Measurements from ENCODE around the gene CTNND2.
"Not testable (repeated sequence)": the region's sequence is repeated elsewhere in the genome, so short reads cannot be mapped to it uniquely, and the experiment has no call there.

The CTNND2 gene

GRCh38 chr5:11319836-11320580 is 584.2 kb downstream of the CTNND2 start:
- DNase-seq (ENCODE audit: low read depth, low spot score): peak; percentile 75

- DNase-seq (ENCODE audit: low read depth, low spot score): not testable (repeated sequence)
These were observed 590.6 kb downstream of the CTNND2 start for GRCh38 chr5:11313694-11314093.

- no peak for DNase-seq (ENCODE audit: low read depth, low spot score)
These were observed 592.5 kb downstream of the CTNND2 start for GRCh38 chr5:11311731-11312130.

GRCh38 chr5:11311272-11311671 is 593.0 kb downstream of the CTNND2 start:
- DNase-seq (ENCODE audit: low read depth, low spot score): no peak

GRCh38 chr5:11310158-11310557 is 594.1 kb downstream of the CTNND2 start:
- no peak for DNase-seq (ENCODE audit: low read depth, low spot score)

- DNase-seq (ENCODE audit: low read depth, low spot score): peak; percentile 49
These were observed 597.9 kb downstream of the CTNND2 start for GRCh38 chr5:11306365-11306764.

- no peak for DNase-seq (ENCODE audit: low read depth, low spot score)
These were observed 599.0 kb downstream of the CTNND2 start for GRCh38 chr5:11305245-11305644.

- no peak for DNase-seq (ENCODE audit: low read depth, low spot score)
These were observed 599.6 kb downstream of the CTNND2 start for GRCh38 chr5:11304641-11305040.

GRCh38 chr5:11302663-11303062 is 601.6 kb downstream of the CTNND2 start:
- no peak for DNase-seq (ENCODE audit: low read depth, low spot score)

GRCh38 chr5:11301171-11301570 is 603.1 kb downstream of the CTNND2 start:
- DNase-seq (ENCODE audit: low read depth, low spot score): no peak

- no peak for DNase-seq (ENCODE audit: low read depth, low spot score)
These were observed 603.5 kb downstream of the CTNND2 start for GRCh38 chr5:11300736-11301135.

GRCh38 chr5:11298877-11299276 is 605.4 kb downstream of the CTNND2 start:
- no peak for DNase-seq (ENCODE audit: low read depth, low spot score)

GRCh38 chr5:11293523-11293922 is 610.7 kb downstream of the CTNND2 start:
- peak; percentile 39 for DNase-seq (ENCODE audit: low read depth, low spot score)

GRCh38 chr5:11292648-11293356 is 611.4 kb downstream of the CTNND2 start:
- no peak for DNase-seq (ENCODE audit: low read depth, low spot score)

GRCh38 chr5:11289733-11290132 is 614.5 kb downstream of the CTNND2 start:
- DNase-seq (ENCODE audit: low read depth, low spot score): no peak

- no peak for DNase-seq (ENCODE audit: low read depth, low spot score)
These were observed 615.0 kb downstream of the CTNND2 start for GRCh38 chr5:11289208-11289607.

- no peak for DNase-seq (ENCODE audit: low read depth, low spot score)
These were observed 622.4 kb downstream of the CTNND2 start for GRCh38 chr5:11281842-11282241.

GRCh38 chr5:11277323-11277722 is 626.9 kb downstream of the CTNND2 start:
- no peak for DNase-seq (ENCODE audit: low read depth, low spot score)

- DNase-seq (ENCODE audit: low read depth, low spot score): peak; percentile 7
These were observed 630.9 kb downstream of the CTNND2 start for GRCh38 chr5:11273180-11273903.

GRCh38 chr5:11269515-11269914 is 634.7 kb downstream of the CTNND2 start:
- no peak for DNase-seq (ENCODE audit: low read depth, low spot score)

- DNase-seq (ENCODE audit: low read depth, low spot score): no peak
These were observed 635.4 kb downstream of the CTNND2 start for GRCh38 chr5:11268891-11269290.

GRCh38 chr5:11266331-11266730 is 637.9 kb downstream of the CTNND2 start:
- DNase-seq (ENCODE audit: low read depth, low spot score): no peak

Data from astrocyte of the hippocampus (primary cell).